B cell (primary cell): ENCODE results near the gene AMACR.

Source experiments
- EZH2 ChIP-seq: IDR thresholded peaks from 2 replicates; pipeline ENCODE4 v1.6.1; 2012; ENCODE audit warnings: borderline replicate concordance, low read depth, mild to moderate bottlenecking, moderate library complexity, low read length; ENCODE audit not compliant: insufficient read depth, poor library complexity, severe bottlenecking
- TF ChIP-seq, protein P1 (sequence below): fragments of 200-600 bp; IDR thresholded peaks from one replicate; pipeline ENCODE4 v1.8.0; 2022; ENCODE audit warnings: antibody characterized with exemption, mild to moderate bottlenecking

DNA sequence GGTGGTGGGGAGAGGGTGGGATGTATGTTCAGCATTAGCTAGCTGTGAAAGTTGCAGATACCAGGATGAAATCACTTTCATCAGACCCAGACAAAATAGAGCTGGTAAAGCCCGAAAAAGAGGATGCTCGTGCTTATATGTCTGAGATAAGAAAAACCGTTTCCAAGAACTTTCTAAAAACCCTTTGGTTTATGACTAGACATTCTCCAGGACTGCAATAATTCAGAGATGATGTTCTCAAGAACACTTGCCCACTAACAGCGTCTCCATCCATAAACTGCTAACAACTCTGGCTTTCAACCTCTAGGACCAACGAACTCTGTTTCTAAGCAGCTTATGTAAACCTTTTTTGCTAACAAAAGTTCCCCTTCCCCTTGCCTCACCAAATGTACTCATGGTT lies 8.4 kb upstream of the AMACR start:
- no peak for TF ChIP-seq EZH2
- TF ChIP-seq, protein P1, sequence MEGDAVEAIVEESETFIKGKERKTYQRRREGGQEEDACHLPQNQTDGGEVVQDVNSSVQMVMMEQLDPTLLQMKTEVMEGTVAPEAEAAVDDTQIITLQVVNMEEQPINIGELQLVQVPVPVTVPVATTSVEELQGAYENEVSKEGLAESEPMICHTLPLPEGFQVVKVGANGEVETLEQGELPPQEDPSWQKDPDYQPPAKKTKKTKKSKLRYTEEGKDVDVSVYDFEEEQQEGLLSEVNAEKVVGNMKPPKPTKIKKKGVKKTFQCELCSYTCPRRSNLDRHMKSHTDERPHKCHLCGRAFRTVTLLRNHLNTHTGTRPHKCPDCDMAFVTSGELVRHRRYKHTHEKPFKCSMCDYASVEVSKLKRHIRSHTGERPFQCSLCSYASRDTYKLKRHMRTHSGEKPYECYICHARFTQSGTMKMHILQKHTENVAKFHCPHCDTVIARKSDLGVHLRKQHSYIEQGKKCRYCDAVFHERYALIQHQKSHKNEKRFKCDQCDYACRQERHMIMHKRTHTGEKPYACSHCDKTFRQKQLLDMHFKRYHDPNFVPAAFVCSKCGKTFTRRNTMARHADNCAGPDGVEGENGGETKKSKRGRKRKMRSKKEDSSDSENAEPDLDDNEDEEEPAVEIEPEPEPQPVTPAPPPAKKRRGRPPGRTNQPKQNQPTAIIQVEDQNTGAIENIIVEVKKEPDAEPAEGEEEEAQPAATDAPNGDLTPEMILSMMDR, result no peak
